OCI-M1 (cell line): ENCODE measurements around the gene AGAP5.

Experiments
- DNase-seq: peaks from one replicate; lab custom pipeline; 2025; lab: John Stamatoyannopoulos, UW

AGAP5 gene

DNA sequence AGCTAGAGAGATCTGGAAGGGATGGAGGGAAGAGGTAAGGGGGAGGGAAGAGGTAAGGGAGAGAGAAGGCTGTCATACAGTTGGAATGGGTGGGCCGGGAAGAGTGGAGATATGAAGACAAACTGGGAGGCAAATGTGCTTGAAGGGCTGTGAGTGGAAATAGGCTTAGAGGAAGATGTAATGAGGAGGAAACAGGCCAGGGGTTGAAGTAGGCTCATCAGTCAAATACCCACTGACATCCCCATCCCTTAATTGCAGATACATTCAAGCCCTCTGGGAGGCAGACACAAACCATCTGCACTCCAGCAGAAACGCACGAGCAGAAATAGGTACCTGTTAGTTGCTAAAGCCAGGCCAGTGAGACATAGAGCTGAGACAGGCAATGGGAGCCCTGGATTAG, 44.2 kb downstream of the AGAP5 start:
- peak; percentile 68 for DNase-seq

DNA sequence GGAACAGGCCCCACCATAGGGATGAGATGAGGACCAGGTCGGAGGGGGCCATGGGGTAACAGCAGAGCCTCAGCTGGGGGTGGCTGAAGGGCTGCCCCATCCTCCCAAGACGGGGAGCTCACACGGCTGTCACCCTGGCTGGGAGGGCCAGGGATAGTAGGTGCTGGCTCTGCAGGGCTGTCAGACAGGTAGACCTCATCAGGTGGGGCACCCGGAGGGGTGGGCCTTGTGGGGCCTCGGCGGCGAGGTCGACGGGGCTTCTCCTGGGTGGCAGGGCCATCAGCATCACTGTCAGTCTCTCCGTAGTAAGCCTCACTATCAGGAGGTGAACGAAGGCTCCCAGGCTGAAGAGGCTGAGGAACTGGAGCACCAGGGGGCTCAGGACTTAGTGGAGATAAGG, 44.7 kb downstream of the AGAP5 start:
- no peak for DNase-seq

DNA sequence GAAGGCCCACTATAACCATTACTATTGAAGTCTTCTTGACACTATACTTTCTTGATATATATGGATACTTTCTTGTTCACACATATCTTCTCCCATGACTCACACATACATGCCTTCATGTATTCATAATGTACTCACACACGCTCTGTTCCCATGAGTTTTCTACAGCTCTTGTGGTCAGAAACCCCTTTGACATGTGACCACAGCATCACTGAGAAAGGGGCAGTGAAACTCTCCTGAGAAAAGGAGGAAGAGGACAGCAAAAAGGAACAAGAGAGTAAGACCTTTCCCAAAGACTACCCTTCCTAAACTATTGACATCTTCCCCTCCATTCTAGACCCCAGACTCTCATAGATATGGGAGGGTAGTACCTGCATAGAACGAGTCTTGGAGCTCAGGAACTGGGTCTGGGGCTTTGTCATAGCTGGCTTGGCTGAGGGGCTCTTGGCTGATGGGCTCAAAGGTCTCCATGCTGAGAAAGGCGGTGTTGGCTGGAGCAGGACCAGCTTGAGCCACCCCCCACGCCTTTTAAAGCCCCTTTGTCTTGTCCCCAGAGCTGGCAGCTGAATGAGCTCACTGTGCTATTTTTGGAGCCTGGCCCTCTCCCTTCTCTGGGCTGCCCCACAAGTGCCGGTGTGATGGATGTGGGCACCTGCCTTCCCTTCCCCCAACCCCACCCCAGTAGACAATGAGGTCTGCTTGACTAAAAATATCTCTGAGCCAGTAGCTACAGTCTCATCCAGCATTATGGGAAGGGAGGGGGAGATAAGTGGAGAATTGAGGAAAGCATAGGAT, 47.2 kb downstream of the AGAP5 start:
- peak; percentile 39 for DNase-seq

DNA sequence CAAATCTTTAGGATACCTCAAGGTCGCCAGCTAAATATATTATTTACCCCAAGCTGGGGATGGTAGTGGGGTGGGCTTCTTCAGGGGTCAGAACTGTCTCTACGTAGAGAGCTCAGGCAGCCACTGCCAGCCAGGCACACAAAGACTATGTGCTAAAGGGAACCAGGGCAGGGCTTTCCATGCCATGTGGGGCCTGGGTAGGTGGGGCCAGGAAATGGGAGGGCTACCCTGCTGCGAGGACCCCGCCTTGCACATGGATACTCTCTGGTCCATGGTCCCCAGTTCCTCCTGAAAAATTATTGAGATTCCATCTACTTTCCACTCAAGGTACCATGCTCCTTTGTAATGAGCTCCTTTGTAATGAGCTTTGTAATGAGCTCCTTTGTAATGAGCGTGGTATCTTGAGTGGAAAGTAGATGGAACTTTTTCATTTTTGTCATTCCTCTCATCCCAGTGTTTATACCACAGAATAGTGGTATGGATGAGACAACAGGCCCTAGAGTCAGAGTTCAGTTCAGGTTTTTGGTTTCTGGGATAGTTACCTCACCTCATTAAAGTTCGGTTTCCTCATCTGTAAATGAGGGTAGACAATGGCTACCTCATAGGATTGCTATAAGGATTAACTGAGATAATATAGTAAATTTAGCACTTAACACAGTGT, 47.9 kb downstream of the AGAP5 start:
- no peak for DNase-seq

DNA sequence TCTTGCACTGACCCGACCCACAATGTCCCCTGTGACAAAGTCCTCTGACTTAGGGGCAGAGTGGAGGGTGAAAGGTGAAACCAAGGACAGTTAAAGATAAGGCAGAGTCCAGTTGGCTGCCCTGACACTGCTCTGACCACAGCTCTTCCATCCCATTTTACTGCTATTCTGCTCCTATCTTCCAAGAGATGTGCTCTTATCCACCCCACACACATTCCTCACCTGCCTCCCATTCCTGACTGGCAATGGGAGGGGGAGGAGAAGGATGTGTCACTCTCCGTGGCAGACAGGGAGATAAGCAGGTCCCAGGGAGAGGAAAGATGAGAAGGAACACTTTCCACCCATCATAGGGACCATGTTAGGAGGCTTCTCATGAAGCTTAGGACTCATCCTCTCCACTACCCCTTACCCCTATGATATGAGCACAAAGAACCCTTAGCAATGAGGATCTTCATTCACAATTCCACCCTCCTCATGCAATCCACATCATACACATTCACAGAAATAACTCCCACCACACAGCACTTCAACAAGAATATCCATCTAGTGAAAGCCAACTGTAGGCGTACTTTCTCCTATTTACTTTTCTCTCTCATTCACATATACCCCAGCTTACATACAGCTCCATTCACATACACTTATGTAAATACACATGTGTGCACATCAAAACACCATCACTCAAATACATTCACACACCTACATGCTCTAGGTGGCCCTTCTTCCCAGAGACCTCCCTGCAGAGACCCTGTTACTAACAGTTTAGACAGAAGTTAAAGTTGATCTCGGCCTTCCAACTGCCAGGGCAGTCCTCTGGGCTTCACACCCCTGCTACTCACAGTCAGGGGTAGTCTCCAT, 48.7 kb downstream of the AGAP5 start:
- DNase-seq = peak; percentile 15

DNA sequence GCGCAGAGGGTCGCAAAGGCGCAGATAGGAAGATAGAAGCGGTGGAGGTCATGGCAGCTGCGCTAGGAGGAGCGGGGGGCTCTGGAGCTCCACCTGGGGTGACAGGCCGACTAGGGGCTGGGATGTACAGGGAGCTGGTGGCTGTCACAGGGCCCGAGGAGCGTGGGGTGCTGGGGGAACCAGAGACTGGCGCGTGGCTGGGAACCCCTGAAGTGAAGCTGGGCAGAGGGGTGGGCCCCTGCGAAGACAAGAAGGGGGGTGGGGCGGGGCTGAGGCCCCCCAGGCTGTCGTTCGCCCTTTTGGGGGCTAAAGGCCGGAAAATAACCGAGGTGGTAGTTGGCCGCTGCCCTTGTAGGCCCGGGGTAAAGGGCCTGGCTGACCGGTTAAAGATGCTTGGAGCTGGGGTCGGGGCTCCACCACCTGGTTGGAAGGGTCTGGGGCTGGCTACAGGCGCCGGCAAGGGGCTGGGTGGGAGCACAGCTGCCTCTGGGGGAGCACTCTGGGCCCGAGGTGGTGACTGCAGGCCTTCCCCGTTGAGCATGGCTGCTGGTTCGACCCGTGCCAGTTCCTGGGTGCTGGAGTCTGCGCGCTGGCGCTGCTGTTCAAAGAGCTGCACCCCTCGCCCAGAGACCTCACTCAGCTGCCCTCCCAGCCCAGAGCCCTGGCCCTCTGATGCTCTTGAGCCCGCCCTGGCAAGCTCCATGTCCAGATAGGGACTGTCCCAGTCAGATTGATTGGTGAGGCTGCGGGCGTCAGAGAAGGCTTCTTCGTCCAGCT, 49.8 kb downstream of the AGAP5 start:
- DNase-seq = no peak

DNA sequence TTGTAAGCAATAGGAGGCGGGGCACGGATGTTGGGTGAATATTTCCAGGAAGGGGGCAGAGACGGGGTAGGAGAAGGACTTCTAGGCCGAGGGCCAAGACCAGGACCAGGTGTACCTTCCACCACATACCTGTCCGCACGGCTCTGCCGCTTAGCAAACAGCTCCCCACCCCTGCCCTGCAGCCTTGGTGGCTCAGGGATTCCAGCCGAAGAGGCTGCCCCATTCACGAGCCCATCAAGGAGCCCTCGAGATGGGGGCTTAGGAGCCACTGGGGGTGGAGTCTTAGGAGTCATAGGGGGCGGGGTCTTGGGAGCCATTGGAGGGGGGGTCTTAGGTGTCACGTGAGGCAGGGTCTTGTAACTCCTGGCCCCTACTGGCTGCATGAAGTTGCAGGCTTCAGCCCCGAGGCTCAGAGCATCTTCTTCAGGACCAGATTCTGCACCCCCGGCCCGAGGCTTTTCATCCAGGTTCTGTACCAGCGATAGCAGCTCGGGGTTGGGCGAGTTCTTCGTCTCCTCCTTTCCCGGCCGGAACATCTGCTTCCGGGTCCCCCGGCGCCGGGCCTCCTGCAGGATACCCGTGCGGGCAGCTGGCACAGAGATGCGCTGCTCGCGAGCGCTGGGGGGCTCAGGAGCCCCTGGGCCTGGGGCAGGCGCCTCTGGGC, 50.6 kb downstream of the AGAP5 start:
- no peak for DNase-seq

DNA sequence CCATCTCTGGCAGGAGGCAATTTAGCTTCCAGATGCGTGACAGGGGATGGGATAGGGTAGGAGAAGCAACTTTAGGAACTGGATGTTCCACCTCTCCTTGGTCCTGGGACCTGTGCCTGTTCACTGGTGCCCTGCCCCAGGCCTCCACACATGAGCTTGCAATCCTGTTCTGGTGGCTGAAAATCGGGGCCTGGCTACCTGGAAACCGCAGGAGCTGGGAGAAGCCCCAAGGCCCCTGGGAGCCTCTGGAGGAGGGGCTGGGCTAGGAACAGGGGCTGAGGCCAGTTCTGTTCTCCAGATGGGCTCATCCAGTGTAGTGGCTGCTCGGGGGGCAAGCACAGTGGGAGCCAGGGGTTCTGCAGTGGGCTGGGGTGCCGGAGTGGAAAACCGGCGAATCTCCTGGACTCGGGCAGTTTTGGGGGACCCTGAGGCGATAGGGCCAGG, 51.3 kb downstream of the AGAP5 start:
- no peak for DNase-seq

DNA sequence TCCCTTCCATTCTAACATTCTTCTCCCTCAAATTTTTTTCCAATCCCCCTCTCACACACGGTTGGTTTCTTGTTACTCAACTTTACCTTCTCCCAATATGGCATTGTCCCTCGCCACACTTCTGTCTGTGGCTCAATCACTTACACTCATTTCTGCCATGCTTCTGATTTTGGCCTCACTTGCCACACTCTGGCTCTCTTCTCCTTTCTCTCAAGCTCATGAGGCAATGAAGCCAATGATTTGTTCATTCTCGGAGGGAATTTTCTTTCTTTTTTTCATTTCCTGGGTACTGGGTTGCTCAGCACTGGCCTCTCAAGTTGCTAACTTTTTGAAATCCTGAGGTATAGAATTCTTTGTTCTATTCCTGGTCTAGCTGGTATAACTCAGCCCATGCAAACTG, 52.7 kb downstream of the AGAP5 start:
- DNase-seq = no peak

DNA sequence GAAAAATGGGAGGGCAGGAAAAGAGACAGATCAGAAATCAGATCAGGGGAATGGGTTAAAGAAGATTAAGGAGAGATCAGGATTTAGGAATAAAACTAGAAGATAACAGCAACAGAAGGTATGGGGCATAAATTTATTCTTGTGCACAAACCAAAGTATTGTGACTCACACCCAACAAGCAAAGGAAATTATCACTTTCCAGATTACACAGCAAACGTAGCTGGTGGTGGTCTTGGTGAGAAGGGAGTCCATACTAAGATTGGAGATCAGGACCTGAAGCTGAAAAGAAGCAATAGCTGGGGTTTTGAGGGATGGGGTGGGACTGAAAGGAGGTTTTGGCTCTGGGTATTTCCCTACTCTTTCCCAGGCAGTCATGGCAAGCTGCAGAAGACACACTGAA, 53.1 kb downstream of the AGAP5 start:
- no peak for DNase-seq

DNA sequence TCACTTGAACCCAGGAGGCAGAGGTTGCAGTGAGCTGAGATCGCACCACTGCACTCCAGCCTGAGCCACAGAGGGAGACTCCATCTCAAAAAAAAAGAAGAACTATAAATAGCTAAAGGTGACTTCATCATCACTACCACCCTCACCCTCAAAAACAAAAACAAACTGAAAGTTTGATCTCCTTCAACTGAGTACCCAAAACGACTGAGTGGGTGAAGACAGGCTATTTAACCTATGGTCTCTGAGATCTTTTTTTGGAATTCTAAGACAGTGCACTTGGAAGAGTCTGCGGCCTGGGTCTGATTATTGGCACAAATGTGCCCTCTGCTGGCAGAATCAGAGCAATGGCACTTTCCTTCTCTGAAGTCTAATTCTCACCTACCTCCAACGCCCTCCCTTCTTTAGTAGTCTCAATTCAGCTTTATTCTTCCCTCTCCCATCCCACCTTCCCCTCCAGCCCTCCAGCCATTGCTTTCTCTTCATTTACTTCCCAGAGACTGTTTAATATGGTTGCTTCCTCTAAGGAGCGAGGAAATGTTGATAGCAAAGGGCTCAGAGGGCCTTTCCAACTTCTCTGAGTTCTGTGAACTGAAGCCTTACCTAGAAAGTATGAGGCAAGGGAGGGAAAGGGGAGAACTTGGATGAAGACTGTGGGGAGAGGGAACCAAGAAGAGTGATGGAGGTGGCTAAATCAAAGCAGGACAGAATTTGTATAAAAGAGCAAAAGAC, 53.7 kb downstream of the AGAP5 start:
- peak; percentile 87 for DNase-seq

DNA sequence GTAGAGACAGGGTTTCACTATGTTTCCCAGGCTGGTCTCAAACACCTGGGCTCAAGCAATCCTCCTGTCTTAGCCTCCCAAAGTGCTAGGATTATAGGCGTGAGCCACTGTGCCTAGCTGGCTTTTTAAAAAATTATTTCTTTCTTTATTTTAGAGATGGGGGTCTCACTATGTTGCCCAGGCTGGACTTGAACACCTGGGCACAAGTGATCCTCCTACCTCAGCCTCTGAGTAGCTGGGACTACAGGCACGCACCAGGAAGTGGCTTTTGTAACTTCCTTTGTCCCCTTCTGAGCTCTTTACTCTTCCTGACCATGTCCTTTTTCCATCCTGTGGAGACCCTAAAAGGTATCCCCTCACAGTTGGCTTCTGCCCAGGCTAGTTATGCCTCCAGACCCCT, 54.5 kb downstream of the AGAP5 start:
- DNase-seq = no peak

DNA sequence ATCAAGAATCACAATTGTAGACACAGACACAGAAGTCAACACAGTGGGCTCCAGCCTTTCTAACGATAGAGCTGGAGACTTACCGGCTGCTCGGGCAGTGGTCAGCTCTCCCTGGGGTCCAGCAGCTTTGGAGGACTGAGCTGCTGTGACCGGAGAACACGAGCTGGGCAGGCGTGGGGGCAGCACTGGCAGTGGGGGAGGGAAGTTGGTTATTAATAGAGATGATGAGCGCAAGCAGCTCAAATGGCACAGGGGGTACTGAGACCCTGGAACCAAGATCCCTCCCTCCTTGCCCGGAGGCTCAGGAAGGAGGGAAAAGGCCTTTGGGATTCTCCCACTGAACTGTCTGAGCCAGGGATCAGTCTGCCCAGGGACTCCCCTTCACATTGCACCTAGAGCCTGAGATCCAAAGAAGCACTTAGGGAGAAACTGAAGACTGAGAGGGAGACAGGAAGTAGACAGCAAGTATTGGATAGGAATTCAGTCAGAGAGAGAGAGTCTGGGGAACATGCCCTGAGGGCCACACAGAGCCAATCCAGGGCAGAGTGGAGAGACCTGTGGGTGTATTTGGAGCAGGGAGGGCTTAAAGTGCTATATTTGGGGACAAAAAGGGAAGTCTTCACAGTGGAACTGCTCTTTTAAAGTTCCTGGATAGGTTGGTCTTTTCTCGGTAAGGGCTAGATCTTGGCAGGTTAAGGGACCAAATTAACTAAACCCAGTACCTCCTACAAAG, 56.4 kb downstream of the AGAP5 start, which contains the start of gene MYOZ1:
TSS of gene MYOZ1 (minus strand) at position 147 of the 733 bp plus-strand sequence. CDS start 1,457 bp downstream, outside the sequence.
- peak; percentile 48 for DNase-seq

DNA sequence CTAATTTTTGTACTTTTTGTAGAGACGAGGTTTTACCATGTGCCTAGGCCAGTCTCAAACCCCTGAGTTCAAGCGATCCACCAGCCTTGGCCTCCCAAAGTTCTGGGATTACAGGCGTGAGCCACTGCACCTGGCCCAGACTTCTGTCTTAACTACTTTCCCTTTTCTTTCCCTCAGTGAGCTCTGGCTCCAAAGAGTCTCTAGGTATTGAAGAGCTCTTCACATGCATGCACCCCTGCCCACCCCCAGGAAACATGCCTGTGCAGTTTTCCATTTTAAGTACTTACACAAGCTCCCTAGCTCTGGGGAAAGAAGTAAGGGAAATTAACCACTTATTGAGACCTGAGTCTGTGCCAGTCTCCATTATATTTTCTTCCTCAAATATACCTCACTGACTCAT, 58.6 kb downstream of the AGAP5 start:
- no peak for DNase-seq

DNA sequence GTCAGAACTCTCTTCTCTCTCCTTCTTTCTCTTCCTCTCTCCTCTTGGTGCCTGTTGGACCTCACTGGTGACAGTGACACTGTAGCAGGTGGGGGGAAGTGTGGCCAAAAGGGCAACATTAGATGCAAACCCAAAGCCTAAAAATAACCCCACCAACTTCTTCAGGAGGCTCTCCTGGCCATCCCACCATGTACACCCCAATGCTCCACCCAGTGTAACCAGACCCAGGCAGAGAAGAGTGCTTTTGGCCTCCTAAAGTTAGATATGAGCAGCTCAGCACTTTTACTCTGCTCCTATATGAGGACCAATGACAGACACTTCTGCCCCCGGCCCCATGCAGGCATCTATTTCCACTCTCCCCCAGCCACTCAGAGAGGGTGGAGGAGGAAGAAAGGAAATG, 62.1 kb downstream of the AGAP5 start:
- no peak for DNase-seq

DNA sequence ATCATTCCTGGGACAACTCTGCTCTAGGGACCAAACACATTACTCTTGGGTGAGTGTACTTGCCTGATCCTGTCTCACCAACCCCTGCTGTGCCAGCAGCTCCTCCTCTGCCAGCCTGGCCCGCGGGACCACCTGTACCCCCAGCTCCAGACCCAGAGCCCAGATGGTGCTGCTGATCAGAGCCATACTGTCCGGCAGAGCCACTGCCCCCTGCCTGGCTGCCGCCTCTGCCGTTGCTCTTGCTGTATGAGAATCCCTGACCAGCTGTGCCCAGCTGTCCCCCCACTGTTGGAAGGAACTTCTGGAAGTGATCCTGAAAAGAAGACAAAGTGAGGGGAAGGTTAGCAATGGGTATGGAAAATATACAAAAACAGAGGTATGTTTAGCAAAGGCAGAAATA, 63.5 kb downstream of the AGAP5 start:
- DNase-seq = no peak

DNA sequence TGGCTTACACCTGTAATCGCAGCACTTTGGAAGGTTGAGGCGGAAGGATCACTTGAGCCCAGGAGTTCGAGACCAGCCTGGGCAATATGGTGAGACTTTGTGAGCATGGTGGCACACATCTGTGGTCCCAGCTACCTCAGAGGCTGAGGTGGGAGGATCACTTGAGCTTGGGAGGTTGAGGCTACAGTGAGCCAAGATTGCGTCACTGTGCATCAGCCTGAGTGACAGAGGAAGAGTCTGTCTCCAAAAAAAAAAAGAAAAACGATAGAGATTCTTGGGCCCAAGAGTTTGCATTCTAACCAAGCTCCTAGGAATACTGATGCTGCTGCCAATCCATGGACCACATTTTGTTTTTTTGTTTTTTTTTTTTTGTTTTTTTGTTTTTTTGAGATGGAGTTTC, 68.7 kb downstream of the AGAP5 start:
- no peak for DNase-seq

DNA sequence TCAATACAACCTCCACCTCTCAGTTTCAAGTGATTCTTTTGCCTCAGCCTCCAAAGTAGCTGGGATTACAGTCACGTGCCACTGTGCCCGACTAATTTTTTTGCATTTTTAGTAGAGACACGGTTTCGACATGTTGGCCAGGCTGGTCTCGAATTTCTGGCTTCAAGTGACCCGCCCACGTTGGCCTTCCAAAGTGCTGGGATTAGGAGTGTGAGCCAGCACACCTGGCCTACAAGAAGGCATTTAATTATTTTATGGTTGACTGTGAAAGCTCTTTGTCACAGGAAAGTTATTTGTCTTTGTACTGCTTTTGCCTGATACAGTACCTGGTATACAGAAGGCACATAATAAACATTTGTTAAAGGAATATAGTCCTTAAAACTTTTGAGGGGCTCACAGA, 69.5 kb downstream of the AGAP5 start:
- no peak for DNase-seq

DNA sequence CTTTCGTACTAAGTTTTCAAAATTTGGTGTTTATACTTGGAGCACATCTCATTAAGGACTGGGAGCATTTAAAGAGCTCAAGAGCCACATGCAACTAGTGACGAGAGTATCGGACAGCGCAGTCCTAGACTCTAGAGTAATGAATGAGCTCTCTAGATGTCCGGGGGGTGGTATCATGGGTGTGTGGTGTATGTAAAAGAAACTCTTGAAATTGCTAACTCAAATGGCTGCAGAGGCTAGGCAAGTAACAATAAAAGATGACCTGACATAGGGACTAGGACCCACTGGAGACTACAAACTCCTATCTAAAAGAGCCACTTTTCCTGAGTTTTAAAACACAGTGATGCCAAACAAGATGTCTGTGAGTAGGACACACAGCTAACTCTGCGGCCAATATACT, 70.6 kb downstream of the AGAP5 start:
- no peak for DNase-seq
